HG02885 (cell line): Measurements from ENCODE around the gene MAPT.

ENCODE experiments used
- ATAC-seq: cut with Tn5 transposase; IDR thresholded peaks from one replicate; pipeline ENCODE4 v1.9.1; 2021; ENCODE audit warnings: mild to moderate bottlenecking; ENCODE audit not compliant: unreplicated experiment, poor library complexity

The MAPT gene

DNA sequence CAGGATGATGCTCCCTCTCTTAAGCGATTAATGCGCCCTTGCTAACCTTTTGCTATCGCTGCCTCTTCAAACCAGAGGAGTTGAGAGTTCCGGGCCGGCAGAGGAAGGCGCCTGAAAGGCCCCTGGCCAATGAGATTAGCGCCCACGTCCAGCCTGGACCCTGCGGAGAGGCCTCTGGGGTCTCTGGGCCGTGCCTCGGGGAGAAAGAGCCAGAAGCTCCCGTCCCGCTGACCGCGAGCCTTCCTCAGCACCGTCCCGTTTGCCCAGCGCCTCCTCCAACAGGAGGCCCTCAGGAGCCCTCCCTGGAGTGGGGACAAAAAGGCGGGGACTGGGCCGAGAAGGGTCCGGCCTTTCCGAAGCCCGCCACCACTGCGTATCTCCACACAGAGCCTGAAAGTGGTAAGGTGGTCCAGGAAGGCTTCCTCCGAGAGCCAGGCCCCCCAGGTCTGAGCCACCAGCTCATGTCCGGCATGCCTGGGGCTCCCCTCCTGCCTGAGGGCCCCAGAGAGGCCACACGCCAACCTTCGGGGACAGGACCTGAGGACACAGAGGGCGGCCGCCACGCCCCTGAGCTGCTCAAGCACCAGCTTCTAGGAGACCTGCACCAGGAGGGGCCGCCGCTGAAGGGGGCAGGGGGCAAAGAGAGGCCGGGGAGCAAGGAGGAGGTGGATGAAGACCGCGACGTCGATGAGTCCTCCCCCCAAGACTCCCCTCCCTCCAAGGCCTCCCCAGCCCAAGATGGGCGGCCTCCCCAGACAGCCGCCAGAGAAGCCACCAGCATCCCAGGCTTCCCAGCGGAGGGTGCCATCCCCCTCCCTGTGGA lies 88.6 kb downstream of the MAPT start:
- ATAC-seq: no peak

DNA sequence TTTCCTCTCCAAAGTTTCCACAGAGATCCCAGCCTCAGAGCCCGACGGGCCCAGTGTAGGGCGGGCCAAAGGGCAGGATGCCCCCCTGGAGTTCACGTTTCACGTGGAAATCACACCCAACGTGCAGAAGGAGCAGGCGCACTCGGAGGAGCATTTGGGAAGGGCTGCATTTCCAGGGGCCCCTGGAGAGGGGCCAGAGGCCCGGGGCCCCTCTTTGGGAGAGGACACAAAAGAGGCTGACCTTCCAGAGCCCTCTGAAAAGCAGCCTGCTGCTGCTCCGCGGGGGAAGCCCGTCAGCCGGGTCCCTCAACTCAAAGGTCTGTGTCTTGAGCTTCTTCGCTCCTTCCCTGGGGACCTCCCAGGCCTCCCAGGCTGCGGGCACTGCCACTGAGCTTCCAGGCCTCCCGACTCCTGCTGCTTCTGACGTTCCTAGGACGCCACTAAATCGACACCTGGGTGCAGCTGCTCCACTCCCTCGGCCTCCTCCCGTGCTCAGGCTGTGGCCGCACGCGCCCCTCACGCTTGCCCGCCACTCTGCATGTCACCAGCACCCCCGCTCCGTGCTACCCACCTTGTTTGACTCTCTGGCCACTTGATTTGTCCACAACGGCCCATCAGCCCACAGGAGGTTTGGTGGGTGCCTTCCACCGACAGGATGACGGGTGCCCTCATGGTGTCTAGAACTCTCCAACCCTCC lies 89.4 kb downstream of the MAPT start:
- ATAC-seq: no peak

DNA sequence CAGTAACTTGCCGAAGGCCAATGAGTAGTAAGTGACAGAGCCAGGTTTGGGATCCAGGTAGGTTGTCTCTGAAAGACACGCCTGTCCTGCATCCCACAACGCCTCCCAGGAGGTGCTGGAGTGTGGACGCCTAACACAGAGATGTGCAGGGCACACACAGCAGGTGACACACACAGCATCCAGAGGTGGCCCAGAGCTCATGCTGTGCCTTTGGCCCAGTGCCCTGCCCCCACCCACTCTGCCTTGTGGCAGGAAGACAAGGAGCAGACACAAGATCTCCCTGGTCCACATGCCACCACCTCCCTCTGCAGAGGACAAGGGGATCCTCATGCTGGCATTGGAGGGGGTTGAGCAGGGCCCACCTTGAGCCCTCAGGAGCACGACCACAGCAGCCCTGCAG lies 90.0 kb downstream of the MAPT start:
- no peak for ATAC-seq

DNA sequence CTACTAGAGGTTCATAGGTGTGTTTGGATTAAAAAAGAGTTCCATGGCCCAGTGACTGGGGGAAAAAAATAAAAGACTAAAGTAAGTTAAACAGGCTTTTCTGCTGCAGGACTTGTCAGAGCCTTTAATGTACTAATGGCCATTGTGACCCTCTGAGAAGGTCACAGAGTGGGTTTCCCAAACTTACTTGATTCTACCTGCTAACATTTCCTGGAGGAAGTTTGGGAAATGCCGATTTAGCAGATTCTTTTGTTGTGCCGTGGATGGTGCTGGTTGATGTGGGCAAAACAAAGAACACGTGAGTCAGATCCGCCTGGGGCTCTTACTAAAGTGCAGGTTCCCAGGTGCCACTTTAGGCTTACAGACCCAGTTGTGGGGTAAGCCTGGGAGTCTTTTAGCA lies 91.1 kb downstream of the MAPT start:
- no peak for ATAC-seq

DNA sequence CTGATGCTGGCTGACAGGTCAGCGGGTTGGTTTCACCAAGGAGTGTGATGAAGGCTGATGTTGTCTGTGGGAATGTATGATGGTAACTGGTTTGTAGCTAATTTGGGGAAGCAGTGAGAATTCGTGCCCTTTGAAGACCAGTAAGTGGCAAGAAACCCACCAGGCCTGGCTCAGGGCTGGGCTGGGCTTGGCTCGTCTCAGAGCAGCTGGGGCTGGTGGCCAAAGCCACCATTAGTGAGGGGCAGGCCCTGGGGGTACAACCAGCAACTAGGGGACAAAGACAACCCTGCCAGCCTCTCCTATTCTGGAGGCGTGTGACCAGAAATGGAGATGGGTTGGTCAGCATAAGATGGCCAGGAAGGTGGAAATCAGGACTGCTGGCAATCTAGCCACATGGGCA lies 91.7 kb downstream of the MAPT start:
- no peak for ATAC-seq

DNA sequence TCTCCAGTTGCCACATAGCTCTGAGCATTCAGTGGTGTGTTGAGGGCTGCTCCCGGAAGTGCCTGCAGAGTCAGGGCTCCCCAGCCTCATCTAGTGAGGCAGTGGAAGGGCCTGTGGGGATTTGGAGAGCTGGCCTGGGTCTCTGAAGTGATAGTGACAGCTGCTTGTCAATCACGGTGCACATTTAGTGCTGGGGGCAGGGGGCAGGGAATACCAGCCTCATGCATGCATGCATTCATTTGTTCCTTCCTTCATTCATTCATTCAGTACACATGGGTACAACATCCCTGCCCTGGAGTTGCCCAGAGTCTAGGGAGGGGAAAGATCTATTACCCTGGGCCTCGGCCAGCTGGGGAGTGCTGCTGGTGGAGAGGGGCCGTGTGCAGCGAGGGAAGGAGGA lies 93.4 kb downstream of the MAPT start:
- no peak for ATAC-seq

DNA sequence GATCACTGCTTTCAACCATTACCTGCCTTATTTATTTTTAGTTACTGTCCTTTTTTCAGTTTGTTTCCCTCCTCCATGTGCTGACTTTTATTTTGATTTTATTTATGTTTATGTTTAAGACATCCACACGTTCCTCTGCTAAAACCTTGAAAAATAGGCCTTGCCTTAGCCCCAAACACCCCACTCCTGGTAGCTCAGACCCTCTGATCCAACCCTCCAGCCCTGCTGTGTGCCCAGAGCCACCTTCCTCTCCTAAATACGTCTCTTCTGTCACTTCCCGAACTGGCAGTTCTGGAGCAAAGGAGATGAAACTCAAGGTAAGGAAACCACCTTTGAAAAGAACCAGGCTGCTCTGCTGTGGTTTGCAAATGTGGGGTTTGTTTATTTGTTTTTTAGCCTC lies 95.4 kb downstream of the MAPT start:
- no peak for ATAC-seq

DNA sequence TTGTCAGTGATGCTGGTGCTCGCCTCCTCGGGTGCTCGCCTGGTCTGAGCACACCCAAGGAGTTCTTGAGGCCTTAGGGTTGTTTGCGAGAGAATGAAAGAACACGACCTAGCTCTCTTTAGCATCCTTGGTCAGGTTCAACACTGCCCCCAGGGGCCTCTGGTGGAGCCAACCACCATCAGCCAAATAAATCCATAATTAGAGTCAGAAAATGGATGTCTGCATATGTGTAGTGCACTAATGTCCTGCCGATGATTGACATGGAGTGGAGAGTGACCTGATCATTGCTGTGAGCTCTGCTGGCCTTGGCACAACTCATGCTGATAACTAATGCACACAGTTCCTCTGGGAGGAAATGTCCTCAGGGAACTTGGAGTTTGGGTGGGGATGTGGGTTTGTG lies 96.5 kb downstream of the MAPT start:
- no peak for ATAC-seq

DNA sequence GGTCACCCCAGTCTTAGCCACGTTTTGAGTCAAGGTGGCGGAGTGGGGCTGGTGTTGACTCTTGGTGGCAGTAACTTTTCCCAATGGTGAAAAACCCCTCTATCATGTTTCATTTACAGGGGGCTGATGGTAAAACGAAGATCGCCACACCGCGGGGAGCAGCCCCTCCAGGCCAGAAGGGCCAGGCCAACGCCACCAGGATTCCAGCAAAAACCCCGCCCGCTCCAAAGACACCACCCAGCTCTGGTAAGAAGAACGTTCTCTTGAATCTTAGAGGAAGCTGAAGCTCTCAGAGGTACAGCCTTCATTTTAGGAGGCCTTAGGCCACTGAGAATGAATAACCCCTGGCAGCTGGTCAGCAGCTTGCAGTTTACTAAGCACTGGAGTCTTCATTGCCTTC lies 97.0 kb downstream of the MAPT start:
- ATAC-seq: no peak

DNA sequence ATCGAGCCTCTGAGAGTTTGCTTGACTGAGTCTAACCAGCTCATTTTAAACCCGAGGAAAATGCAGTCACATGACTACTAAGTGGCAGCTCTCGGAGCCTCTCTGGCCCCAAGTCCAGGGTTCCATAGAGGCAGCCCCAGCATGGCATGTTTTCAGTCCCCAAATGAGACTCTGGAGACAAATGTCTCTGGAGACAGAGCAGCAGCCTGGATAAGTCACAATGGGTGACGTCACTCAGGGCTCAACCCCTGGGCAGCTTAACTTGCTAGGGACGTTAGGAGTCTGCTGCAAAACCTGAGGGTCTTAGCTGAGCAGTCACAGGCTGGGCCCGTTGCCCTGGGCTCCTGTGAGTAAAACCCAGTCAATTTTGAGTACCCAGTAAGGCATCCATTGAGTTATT lies 97.8 kb downstream of the MAPT start:
- ATAC-seq: no peak

DNA sequence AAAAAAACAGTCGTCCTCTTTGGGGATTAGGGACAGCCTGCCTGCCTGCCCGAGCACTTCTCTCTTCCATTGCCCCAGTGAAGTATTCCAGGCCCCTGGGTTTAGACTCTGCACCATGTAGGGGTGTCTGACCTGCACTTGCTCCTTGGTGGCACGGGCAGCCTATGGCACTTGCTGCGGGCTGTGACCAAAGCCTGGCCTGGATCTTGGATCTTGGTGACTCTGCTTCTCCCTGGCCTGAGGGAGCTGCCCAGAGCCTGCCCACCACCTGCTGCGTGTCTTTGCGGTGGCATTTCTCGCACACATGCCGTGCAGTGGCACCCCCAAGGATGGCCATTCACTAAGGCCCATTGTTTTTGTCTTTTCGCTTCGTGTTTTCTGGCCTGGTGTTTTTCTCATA lies 98.5 kb downstream of the MAPT start:
- no peak for ATAC-seq

DNA sequence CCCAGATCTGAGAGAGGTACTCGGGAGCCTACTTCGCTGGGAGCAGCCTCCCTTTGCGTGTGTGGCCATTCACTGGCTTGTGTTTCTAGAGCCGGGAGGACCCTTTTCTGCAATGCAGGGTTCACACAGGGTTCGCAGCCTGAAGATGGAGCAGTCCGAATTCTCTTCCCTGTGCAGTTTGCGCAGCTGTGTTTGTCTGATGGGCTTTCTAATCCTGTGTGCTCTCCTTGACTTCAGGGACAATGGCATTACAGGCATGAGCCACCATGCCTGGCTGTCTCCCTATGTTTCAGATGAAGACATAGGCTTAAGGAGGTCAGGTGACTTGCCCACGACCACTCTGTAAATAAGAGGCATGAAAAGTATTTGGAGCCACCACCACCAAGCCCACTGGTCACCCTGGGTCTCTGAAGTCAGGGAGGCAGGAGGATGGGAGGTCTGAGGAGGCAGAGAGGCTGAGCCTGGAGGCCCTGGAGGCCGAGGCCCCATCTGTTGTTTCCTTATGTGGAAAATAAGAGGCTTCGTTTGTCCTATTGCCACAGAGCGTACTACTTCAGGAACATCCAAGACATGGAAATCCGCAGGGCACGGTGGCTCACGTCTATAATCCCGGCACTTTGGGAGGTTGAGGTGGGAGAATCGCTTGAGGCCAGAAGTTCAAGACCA lies 99.7 kb downstream of the MAPT start:
- no peak for ATAC-seq

DNA sequence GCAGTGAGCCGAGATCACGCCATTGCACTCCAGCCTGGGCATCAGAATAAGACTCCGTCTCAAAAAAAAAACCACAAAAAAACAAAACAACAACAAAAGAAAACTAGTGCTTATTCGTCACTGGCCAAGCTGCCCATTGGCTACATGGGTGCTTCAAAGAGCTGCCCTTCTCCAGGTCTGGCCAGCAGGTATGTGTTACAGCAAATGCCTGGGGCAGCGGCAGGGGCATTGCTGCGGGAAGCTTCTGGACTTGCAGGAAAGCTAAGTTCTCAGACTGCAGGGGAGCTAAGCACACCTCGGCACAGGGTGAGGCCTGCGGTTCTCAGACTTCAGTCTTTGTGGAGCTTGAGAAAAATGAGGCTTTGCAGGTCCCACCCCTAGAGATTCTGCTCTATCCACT lies 100.6 kb downstream of the MAPT start:
- no peak for ATAC-seq

DNA sequence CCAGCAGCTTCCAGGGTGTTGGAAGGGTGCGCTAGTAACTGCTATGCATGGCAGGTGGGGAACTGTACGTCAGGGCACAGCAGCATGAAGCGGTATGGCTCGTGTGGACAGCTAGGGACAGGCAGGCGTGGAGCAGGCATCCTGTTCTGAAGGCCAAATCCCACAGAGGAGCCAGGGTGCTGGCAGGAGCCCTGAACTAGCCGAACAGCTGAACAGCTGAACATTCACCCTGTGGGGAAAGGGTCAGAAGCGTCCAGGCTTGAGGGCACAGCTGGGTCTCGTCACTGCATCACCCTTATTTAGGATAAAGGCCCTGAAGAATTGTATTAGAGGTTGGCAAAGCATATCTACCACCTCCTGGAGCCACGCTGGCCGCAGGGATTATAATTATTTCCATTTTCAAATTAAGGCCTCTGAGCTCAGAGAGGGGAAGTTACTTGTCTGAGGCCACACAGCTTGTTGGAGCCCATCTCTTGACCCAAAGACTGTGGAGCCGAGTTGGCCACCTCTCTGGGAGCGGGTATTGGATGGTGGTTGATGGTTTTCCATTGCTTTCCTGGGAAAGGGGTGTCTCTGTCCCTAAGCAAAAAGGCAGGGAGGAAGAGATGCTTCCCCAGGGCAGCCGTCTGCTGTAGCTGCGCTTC lies 101.4 kb downstream of the MAPT start:
- ATAC-seq: no peak

DNA sequence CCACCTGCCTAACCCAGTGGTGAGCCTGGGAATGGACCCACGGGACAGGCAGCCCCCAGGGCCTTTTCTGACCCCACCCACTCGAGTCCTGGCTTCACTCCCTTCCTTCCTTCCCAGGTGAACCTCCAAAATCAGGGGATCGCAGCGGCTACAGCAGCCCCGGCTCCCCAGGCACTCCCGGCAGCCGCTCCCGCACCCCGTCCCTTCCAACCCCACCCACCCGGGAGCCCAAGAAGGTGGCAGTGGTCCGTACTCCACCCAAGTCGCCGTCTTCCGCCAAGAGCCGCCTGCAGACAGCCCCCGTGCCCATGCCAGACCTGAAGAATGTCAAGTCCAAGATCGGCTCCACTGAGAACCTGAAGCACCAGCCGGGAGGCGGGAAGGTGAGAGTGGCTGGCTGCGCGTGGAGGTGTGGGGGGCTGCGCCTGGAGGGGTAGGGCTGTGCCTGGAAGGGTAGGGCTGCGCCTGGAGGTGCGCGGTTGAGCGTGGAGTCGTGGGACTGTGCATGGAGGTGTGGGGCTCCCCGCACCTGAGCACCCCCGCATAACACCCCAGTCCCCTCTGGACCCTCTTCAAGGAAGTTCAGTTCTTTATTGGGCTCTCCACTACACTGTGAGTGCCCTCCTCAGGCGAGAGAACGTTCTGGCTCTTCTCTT lies 102.1 kb downstream of the MAPT start:
- no peak for ATAC-seq

DNA sequence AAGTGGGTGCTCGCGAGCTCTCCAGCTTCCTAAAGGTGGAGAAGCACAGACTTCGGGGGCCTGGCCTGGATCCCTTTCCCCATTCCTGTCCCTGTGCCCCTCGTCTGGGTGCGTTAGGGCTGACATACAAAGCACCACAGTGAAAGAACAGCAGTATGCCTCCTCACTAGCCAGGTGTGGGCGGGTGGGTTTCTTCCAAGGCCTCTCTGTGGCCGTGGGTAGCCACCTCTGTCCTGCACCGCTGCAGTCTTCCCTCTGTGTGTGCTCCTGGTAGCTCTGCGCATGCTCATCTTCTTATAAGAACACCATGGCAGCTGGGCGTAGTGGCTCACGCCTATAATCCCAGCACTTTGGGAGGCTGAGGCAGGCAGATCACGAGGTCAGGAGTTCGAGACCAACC lies 102.8 kb downstream of the MAPT start:
- ATAC-seq: no peak

DNA sequence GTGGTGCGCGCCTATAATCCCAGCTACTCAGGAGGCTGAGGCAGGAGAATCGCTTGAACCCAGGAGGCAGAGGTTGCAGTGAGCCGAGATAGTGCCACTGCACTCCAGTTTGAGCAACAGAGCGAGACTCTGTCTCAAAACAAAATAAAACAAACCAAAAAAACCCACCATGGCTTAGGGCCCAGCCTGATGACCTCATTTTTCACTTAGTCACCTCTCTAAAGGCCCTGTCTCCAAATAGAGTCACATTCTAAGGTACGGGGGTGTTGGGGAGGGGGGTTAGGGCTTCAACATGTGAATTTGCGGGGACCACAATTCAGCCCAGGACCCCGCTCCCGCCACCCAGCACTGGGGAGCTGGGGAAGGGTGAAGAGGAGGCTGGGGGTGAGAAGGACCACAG lies 103.3 kb downstream of the MAPT start:
- no peak for ATAC-seq

DNA sequence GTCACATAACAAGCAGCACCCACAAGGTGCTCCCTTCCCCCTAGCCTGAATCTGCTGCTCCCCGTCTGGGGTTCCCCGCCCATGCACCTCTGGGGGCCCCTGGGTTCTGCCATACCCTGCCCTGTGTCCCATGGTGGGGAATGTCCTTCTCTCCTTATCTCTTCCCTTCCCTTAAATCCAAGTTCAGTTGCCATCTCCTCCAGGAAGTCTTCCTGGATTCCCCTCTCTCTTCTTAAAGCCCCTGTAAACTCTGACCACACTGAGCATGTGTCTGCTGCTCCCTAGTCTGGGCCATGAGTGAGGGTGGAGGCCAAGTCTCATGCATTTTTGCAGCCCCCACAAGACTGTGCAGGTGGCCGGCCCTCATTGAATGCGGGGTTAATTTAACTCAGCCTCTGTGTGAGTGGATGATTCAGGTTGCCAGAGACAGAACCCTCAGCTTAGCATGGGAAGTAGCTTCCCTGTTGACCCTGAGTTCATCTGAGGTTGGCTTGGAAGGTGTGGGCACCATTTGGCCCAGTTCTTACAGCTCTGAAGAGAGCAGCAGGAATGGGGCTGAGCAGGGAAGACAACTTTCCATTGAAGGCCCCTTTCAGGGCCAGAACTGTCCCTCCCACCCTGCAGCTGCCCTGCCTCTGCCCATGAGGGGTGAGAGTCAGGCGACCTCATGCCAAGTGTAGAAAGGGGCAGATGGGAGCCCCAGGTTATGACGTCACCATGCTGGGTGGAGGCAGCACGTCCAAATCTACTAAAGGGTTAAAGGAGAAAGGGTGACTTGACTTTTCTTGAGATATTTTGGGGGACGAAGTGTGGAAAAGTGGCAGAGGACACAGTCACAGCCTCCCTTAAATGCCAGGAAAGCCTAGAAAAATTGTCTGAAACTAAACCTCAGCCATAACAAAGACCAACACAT lies 104.9 kb downstream of the MAPT start, which contains the start of gene STH:
Gene STH (plus strand): TSS at position 264 of the 913 bp plus-strand sequence. CDS start 30 bp downstream, at position 294.
- ATAC-seq: no peak

DNA sequence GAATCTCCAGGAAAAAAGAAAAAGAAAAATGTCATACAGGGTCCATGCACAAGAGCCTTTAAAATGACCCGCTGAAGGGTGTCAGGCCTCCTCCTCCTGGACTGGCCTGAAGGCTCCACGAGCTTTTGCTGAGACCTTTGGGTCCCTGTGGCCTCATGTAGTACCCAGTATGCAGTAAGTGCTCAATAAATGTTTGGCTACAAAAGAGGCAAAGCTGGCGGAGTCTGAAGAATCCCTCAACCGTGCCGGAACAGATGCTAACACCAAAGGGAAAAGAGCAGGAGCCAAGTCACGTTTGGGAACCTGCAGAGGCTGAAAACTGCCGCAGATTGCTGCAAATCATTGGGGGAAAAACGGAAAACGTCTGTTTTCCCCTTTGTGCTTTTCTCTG lies 105.5 kb downstream of the MAPT start:
- no peak for ATAC-seq
